Cerebellar cortex (tissue), 1 donor: ENCODE results near the gene SMIM11.
A peak's percentile ranks its signal among the peaks of the same experiment; 100 is the strongest.
"Not testable (repeated sequence)": the region's sequence is repeated elsewhere in the genome, so short reads cannot be mapped to it uniquely, and the experiment has no call there.

Experiments
- DNase-seq: peaks from one replicate; pipeline ENCODE4 v3.0.0-alpha.2; 2015; ENCODE audit warnings: low spot score

Gene SMIM11, protein sequence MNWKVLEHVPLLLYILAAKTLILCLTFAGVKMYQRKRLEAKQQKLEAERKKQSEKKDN

DNA sequence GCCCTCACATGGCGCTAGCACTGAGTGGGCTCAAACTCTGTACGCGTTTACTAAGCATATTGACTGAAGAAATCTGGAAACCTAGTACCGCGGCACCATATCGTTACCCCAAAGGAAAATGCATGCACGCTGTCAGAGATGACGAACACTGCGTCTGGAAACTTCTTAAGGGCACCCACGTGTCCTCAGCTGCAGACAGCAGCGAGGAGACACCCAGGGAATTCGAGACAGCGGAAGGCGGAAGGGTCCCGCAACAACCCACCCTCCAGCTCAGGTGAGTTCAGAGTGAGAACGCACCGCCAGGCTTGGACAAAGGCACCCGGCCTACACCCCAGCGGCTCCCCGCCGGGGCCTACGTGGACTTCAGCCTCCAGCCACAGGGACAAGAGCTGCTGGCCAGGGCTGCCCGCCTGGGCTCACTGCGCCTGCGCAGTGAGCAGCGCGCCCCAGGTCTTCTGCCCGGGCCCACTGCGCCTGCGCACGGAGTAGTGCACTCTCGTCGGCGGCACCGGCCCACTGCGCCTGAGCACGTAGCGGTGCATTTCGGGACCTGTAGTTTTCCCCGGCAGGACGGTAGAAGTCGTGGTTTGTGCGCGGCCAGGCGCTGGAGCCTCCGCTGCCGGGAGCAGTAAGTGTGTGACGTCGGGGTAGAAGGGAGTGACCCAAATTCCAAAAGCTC lies at the start of gene SMIM11:
SMIM11 (plus strand) TSS at position 568 of the 679 bp plus-strand sequence. CDS start 3,998 bp downstream, outside the sequence.
- not testable (repeated sequence) for DNase-seq

DNA sequence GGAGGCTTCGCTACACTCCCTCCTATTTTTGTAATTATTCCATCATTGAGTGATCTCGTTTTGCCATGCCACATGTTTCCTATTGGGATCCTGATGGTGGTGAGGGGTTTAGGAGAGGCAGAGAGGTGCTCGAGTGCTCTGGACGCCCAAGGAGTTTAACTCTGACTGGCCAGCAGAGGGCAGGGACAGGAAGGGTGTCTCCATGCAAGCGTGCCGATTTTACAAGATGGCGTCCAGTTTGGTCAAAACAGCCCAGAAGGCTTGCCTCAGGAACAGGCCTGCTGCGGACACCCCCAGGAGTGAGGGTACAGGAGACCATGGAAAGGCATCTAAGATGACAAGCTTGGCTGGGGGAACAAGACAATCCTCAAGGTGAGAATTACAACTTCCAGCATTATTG lies 45.3 kb upstream of the SMIM11 start:
- DNase-seq = no peak

DNA sequence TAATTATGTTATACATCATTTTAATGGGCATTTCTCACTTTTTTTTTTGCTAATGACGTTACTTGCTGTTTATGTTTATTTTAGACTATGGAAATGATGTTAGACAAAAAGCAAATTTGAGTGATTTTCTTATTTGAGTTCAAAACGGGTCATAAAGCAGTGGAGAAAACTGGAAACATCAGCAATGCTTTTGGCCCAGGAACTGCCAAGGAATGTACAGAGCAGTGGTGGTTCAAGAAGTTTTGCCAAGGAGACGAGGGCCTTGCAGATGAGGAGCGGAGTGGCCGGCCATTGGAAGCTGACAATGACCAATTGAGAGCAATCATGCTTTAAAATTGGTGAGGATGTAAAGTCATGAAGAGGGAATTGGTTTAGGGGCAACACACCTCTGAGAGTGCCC lies 43.6 kb upstream of the SMIM11 start:
- no peak for DNase-seq

DNA sequence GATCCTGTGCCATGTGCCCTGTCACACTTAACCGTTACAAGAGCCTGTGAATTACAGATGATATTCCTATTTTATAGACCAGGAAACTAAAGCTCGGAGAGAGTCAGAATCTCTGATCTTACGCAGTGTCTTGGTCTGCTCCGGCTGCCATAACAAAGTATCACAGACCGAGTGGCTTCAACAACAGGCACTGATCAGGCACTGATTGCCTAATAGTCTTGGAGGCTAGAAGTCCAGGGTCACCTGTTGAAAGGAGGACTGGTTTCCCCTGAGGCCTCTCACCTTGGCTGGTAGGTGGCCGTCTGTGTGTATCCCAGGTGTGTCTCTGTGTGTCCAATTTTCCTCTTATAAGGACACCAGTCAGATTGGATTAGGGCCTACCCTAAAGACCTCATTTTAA lies 43.0 kb upstream of the SMIM11 start:
- DNase-seq = no peak

DNA sequence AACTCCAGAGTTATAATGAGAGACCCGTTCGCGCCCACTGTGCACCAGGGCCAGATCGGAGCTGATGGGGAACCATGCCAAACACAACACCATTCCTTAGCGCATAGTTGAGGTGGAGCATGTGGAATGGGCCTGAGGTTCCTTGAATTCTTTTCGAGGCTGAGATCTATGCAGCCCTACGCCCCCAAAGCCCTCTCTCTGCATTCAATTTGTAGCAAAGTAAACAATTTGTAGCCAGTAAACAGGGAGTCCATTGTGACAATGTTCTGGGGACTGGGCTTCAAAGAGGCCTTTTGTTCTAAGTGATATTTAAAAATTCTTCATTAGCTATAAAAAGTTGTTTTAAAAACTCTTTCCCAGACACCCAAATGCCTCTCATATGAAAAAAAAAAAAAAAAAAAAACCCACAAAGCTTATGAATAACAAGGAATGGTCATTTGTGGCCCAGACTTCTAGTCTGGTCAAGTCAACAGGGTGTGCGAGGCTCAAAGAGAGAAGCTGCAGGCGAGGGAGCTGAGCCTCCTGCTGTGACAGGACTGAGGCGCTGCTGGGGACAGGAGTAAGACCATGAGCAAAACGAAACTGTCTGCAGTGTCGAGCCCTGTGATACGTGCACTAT lies 42.1 kb upstream of the SMIM11 start:
- no peak for DNase-seq

DNA sequence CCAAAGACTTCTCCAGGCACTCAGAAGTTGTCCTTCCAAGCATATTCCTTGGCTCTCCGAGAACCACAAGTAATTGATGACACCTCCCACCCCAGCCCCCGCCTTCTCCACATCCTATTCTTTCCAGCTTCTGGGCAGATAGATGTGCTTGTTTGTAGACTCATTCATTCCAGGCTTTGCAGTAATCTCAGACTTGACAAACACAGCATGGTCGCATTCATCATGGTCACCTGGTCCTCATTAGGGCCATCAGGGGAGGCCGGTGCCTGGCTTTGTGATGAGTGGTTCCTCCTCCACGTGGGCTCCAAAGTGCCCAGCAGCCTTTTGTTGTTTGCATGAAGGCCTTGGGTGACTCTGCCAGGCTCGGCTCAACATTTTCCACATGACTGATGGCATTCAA lies 40.0 kb upstream of the SMIM11 start:
- DNase-seq = no peak

DNA sequence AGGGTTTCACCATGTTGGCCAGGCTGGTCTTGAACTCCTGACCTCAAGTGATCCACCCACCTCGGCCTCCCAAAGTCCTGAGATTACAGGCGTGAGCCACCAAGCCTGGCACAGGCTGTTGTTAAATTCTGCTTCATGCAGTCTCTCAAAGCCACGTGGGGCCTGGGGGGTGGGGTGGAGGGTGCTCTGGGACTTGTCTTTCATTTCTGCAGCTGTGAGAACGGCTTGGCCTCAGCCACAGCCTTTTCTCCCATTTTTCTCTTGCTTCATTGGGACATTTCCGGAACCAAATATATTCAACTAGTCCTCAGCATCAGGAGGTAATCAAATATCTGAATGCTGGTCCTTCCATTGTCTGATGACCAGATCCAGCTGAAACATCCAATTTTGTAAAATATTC lies 39.1 kb upstream of the SMIM11 start:
- no peak for DNase-seq

DNA sequence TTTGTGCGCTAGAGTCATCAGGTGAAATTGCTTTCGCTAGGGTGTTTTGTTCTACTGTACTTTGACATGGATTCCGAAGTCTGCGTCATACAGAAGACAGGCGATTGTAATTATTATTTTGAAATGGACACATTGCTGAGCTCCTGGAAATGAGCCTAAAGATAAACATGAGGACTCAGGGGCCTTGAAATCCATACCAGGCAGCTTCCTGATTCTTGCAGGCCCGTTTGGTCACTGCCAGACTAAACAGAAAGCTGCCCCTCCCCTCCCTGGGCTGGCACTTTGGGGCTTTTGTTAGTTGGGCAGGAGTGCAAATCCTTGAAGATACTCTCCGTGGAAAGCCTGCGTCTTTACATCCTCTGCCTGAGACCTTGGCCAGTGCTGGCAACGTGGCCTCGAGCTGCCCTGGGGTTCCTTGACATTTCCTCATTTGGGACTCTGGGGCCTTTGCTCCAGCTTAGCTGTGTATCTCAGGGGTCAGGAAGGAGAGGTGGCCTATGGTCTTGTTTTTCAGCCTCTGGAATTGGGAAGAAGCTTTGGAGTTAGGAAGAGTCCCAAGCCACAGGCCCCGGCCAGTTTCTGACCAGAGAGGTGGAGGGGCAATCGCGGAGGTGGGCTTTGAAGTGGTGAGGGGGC lies 38.4 kb upstream of the SMIM11 start:
- DNase-seq = no peak

DNA sequence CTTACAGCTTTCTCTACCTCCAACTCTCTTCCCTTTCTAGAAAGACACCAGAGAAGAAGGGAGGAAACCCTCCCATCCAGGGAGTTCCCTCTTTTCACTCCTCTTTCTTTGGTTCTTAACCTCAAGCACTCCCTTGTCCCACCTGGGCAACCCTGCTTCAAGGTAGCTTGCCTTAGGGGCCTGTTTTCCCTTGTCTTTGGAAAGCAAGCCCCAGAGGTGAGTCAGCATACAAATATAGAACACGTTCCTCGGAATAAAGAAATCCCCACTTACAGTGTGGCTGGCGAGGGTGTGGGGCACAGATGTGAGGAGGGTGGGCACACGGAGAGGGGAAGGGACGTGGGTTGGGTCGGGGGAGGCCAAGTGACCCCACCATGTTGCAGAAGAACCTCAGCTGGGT lies 37.6 kb upstream of the SMIM11 start:
- DNase-seq = no peak

DNA sequence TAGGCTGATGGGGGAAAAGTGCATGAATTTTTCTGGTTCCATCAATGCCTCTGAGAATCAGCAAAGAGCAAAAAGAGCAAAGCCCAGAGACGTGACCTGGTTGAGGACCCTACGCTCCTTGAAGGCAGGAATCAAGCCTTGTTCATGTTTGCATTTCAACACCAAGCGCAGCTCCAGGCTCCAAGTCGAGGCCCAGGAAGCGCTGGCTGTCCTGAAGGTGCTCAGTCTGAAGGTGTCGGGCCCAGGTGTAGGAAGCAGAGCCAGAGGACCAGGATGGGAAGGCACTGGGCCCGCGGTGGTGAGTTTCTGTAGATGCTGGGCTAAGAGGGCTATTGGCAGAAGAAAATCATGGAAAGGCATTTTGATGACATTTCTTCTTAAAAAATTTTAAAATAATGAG lies 37.1 kb upstream of the SMIM11 start:
- DNase-seq = no peak

DNA sequence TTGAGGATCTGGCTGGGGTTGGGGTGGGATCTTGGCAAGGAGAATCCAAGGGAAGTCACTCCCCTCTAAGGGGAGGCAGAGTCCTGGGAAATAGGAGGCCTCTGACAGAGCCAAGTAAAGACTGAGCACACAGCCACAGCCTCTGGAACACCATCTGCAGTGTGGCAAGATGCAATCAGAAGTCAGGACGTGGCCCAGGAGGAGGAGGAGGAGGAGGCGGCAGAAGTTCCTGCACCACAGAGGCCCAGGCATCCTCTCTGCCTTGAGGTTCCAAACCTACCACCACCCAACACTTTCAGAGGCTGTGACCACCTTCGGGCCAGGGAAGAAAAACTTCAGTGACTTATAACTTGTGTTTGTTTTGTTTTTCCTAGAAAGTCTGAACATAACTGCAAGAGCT lies 35.2 kb upstream of the SMIM11 start:
- no peak for DNase-seq

DNA sequence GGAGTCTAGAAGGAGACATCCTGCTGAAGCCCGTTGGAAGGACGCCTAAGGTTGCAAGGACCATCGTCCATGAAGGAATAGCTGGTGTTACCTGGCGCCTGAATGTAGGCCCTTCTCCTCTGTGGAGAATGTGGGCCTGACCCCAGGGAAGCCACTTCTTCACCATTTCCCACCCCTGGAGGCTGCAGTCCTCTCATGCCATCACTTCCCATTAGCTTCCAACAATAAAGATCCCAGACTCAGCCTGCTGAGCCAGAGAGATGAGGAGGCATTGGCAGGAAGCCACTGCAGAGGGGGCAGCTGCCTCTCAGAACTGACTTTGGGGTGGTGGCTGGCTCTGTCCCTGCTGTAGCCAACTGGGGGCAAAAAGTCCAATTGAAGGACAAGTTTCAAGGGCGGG lies 32.8 kb upstream of the SMIM11 start:
- DNase-seq = no peak

DNA sequence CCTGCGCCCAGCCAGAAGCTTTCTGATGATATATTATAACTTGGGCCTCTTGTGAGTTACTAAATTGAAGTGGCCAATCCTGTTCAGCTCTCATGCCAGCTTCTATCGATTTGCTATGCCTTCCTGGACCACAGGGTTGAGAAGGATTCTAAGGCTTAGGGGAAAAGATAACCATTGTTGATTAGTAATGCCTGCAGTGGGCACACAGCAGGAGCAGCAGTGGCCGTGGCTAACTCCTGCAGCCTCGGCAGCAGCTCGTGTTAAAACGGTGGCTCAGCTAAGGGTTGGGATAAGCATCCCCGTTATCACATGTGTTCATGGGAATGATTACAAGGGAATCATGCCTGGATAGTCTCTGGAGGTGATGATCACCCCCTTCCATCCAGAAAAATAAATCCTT lies 32.0 kb upstream of the SMIM11 start:
- no peak for DNase-seq

DNA sequence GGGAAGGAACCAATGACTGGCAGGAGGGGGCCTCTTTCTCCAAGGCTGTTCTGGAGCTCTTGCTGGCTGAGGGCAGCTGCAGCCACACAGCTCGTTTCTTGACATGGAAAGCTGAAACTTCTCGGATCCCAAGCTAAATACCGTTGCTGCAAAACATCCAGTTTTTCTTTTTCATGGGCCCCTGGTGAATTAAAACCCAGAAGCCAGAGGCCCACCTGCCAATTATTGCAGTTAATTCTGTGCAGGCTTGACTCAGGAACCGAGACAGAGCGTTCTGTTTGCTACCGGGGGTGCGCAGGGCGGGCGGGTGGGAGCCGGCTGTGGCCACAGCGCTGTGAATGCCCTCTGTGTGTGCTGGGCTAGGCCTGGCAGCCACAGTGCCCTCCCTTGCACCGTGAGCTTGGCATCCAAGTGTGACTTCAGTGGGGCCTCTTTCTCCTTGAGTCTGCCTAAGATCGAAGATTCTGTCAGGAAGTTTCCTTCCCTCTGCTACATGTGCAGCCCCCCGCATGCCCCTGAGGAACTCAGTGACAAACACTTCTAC lies 31.4 kb upstream of the SMIM11 start:
- no peak for DNase-seq

DNA sequence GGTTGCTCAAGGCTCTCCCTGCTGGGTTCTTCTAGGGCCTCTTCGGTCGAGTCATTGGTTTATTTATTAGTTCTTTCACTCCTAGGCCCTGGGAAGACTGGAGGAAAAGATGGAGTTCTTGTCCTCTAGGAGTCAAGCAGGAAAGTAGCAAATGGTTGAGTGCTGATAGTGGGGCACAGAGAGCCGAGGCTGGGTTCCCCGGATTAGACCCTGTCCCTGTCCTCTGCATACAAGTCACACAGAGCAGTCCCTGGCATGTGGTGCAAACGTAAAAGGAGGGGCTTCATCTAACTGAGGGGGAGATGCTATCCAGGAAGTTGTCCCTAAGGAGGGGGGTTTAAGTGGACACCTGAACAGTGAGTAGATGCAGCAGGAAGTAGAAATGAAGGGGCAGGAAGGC lies 30.7 kb upstream of the SMIM11 start:
- no peak for DNase-seq

DNA sequence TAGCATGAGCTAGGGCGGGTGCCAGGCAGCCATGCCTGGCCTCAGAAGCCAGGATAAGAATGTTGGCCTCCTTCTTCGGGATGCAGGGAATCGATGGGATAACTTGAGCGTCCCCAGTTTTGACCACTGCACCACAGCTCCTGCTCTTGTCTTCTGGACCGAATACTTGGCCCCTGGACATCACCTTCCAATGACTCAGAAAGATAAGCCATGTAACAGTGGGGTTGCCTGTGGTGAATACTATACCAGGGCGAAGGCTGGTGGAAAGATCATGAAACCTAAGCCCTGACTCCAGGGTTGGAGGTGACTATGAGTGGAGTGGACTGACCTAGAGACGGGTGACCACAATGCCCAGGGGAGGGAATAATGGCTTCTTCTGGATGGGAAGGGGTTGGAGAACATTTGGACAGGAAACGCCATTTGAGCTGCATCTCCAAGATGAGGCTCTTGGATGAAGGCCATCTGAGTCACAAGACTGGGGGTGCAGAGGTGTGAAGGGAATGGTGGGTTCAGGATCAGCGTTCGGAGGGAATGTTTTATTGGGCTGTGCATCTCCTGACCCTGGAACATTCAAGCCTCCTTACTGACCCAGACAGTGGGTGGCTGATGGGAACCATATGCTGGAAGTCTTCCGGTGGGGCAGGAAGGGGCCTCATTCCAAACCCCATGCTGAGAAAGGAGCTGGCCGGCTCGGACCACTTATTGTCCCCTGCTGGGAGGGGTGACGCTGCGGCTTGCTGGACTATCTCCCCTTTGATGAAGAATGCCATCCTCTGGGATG lies 30.0 kb upstream of the SMIM11 start:
- DNase-seq = no peak

DNA sequence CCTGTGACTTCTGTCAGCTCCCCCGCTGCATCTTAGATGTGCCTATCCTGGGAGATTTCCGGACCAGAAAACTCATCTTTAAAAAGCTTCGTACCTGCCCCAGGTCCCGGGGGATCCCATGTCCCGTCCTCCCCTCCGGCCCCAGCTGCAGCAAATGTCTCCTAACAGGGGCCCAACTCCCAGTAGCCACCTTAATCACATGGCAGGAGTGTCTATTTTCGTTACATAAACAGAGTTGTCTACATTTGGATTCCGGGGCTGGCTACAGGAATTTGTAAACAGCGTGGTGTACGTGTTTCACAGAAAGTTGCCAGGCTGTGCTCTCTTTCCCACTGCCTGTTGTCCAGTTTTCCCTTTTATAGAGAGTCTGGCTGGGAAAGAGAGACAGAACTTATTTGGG lies 29.4 kb upstream of the SMIM11 start:
- no peak for DNase-seq

DNA sequence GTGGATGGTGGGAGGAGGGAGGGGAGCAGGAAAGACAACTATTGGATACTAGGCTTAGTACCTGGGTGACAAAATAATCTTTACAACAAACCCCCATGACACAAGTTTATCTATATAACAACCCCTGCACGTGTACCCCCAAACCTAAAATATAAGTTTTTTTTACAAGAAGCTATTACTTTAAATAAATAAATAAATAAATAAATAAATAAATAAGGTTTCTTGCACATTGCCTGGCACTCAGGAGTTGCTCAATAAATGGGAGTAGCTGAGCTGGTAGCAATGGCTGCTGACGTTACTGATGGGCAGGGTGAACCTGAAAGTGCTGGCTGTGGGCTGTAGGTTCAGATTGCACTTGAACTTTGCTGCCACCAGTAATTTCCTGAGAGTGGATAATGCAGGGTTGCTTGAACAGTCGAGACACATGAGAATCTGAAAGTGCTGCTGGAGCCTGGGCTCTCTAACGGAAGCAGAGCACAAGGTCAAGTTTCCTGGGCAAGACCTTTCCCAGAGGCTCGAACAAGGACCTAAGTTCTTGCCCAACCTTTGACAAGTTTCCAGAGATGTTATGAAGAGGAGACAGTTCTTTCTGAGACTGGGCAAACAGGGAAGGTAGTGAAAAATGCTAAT lies 26.3 kb upstream of the SMIM11 start:
- no peak for DNase-seq

DNA sequence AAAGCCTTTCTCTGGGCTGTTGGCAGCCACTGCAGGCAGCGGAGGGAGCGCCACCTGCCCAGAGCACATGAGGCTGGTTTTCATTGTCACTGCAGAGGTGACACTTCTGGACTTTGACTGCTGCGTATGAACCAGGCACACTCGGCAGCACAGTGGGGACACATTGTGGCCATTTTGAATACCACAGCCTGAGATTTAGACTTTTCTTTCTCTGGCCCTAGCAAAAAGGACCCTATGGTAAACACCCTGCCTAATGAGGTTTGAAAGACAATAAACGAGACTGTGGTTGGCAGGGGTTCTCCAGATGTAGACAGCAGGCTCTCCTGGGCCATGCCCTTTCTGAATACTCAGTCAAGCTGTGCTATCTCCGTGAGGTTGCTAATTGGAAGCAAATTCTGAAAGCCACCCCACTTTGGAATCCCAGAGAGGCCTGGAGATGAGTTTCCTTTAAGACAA lies 23.5 kb upstream of the SMIM11 start:
- peak; percentile 75 for DNase-seq

DNA sequence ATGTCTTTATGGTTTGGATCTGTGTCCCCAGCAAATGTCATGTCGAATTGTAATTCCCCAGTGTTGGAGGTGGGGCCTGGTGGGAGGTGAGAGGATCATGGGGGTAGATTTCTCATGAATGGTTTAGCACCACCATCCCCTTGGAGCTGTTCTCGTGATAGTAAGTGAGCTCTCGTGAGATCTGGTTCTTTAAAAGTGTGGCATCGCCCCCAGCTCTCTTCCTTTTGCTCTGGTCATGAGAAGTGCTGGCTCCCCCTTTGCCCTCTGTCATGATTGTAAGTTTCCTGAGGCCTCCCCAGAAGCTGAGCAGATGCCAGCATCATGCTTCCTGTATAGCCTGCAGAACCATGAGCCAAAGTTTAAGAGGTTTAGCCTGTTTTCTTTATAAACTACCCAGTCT lies 22.8 kb upstream of the SMIM11 start:
- DNase-seq = no peak

DNA sequence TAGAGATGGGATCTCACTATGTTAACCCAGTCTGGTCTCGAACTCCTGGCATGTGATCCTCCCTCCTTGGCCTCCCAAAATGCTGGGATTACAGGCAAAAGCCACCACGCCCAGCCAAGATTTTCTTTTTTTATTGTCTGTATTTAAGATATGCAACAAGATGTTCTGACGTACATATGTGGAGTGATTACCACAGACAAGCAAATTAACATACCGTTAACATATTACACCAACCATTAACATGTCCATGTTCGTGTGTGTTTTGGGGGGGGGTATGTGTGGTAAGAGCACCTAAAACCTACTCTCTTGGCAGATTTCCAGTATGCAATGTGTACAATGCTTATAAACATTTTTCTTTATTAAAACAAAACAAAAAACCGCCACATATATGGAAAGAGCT lies 22.1 kb upstream of the SMIM11 start:
- no peak for DNase-seq

DNA sequence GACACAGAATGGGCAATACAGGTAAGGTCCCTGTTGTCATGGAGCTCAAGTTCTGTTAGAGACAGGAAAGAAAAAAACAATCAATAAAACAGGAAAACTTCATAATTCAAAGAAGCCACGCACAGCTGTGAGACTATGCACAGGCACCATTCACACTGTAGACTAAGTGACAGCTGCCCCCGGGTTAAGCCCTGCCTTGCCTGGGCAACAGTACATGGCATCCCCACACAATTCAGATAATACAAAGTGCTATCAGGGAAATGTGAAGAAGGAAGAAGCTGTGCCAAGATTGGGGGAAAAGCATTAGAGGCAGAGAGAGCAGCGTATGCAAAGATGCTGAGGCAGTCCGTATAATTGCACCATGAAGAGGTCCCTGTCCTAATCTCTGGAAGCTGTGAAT lies 20.5 kb upstream of the SMIM11 start:
- DNase-seq = no peak
